ENCODE results near the gene DIP2B.

DIP2B gene

GRCh38 chr12:50505675-50506530, 1.1 kb downstream of the DIP2B start:
- Histone ChIP-seq H3K9ac (ENCODE audit: insufficient read length, low read depth) (peak overlapping the region; percentile 94), H3K4me1 (ENCODE audit: insufficient read depth, insufficient read length) (no peaks in the 10 kb centered on the region), H3K27me3 (ENCODE audit: insufficient read depth, insufficient read length) (peaks cover 2% of the 10 kb centered on the region), H3K4me3 (ENCODE audit: insufficient read length, low read depth) (peak overlapping the region; percentile 86), H3K36me3 (ENCODE audit: insufficient read depth, insufficient read length, low read length) (peaks cover 8% of the 10 kb centered on the region), H3K9me3 (ENCODE audit: insufficient read depth, low read length) (peaks cover under 1% of the 10 kb centered on the region; the same call in 1 of the 2 replicates)
- TF ChIP-seq YY1 (IDR thresholded peaks at IDR 0.05; ENCODE audit: insufficient read depth, insufficient read length): no peak
- no peak for TF ChIP-seq SUZ12 (IDR thresholded peaks at IDR 0.05; ENCODE audit: extremely low read depth, insufficient read depth, insufficient read length)
- TF ChIP-seq ZNF274 (IDR thresholded peaks at IDR 0.05; ENCODE audit: low read depth, low read length): no peak
- DNase-seq (ENCODE audit: low read depth, low spot score): no peak

DNA sequence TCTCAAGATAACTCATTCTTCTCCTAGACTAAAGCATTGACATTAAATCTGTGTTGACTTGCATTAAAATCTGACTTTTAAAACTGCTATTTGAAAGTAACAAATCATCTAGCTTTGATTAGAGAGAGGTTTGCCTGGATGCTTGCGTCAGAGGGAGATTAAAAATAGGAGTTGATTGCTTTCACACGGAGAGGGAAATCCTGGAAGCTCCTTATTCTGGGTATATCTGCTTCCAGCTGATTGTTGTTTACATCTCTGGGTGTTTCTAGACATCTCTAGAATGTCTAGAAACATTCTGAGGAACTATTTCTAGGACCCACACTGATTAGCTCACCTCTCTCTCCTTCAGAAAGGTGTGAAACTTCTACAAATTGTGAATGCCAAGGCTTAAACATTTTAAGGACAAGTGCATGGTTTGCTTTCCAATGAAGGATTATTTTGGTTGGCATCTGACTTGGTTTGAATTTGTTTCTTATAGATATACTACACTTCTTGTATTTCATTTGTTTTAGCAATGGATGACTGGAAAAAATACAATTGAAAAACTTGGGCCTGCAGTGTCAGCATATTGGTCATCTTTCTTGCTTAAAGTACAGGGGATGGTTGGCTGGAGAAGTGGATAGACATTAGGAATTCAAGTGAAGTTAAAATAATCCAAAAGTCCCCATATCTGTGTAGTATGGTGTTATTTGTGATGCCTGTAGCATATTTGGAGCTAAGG, 2.1 kb downstream of the DIP2B start:
- H3K27me3 ChIP-seq (ENCODE audit: insufficient read depth, insufficient read length): peaks cover 2% of the 10 kb centered on the region
- no peak for DNase-seq (ENCODE audit: low read depth, low spot score)
- H3K4me1 ChIP-seq (ENCODE audit: insufficient read depth, insufficient read length): no peaks in the 10 kb centered on the region
- H3K9me3 ChIP-seq (ENCODE audit: insufficient read depth, low read length): no peaks in the 10 kb centered on the region
- H3K9ac ChIP-seq (ENCODE audit: insufficient read length, low read depth): no peak overlapping the region
- TF ChIP-seq SUZ12 (IDR thresholded peaks at IDR 0.05; ENCODE audit: extremely low read depth, insufficient read depth, insufficient read length) (no peak), YY1 (IDR thresholded peaks at IDR 0.05; ENCODE audit: insufficient read depth, insufficient read length) (no peak), ZNF274 (IDR thresholded peaks at IDR 0.05; ENCODE audit: low read depth, low read length) (no peak)
- H3K36me3 ChIP-seq (ENCODE audit: insufficient read depth, insufficient read length, low read length): peaks cover 8% of the 10 kb centered on the region
- no peak overlapping the region for H3K4me3 ChIP-seq (ENCODE audit: insufficient read length, low read depth)

DNA sequence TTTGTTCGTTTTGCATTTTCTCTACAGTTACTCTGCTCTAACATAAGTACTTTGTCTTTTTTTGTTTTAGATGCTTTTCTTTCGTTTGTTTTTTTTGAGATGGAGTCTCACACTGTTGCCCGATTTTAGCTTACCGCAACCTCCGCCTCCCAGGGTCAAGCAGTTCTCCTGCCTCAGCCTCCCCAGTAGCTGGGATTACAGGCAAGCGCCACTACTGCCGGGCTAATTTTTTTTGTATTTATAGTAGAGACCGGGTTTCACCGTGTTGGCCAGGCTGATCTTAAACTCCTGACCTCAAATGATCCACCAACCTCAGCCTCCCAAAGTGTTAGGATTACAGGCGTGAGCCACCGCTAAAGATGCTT, 2.7 kb downstream of the DIP2B start:
- Histone ChIP-seq H3K27me3 (ENCODE audit: insufficient read depth, insufficient read length) (peaks cover 2% of the 10 kb centered on the region), H3K9ac (ENCODE audit: insufficient read length, low read depth) (no peak overlapping the region), H3K9me3 (ENCODE audit: insufficient read depth, low read length) (no peaks in the 10 kb centered on the region), H3K4me1 (ENCODE audit: insufficient read depth, insufficient read length) (no peaks in the 10 kb centered on the region), H3K4me3 (ENCODE audit: insufficient read length, low read depth) (no peak overlapping the region), H3K36me3 (ENCODE audit: insufficient read depth, insufficient read length, low read length) (peaks cover 8% of the 10 kb centered on the region)
- TF ChIP-seq YY1 (IDR thresholded peaks at IDR 0.05; ENCODE audit: insufficient read depth, insufficient read length) (no peak), ZNF274 (IDR thresholded peaks at IDR 0.05; ENCODE audit: low read depth, low read length) (no peak), SUZ12 (IDR thresholded peaks at IDR 0.05; ENCODE audit: extremely low read depth, insufficient read depth, insufficient read length) (no peak)
- DNase-seq (ENCODE audit: low read depth, low spot score): no peak

- H3K4me1 ChIP-seq (ENCODE audit: insufficient read depth, insufficient read length): no peaks in the 10 kb centered on the region
Measured at GRCh38 chr12:50507930-50508329, 3.1 kb downstream of the DIP2B start.

GRCh38 chr12:50508414-50508813, 3.6 kb downstream of the DIP2B start:
- Histone ChIP-seq H3K4me3 (ENCODE audit: insufficient read length, low read depth) (no peak overlapping the region), H3K4me1 (ENCODE audit: insufficient read depth, insufficient read length) (no peaks in the 10 kb centered on the region), H3K36me3 (ENCODE audit: insufficient read depth, insufficient read length, low read length) (peaks cover 8% of the 10 kb centered on the region), H3K9ac (ENCODE audit: insufficient read length, low read depth) (no peak overlapping the region), H3K9me3 (ENCODE audit: insufficient read depth, low read length) (no peaks in the 10 kb centered on the region), H3K27me3 (ENCODE audit: insufficient read depth, insufficient read length) (peaks cover 2% of the 10 kb centered on the region)
- TF ChIP-seq ZNF274 (IDR thresholded peaks at IDR 0.05; ENCODE audit: low read depth, low read length) (no peak), SUZ12 (IDR thresholded peaks at IDR 0.05; ENCODE audit: extremely low read depth, insufficient read depth, insufficient read length) (no peak), YY1 (IDR thresholded peaks at IDR 0.05; ENCODE audit: insufficient read depth, insufficient read length) (no peak)
- no peak for DNase-seq (ENCODE audit: low read depth, low spot score)

More at GRCh38 chr12:50507930-50508329, 3.1 kb downstream of the DIP2B start:
- Histone ChIP-seq H3K4me3 (ENCODE audit: insufficient read length, low read depth) (no peak overlapping the region), H3K9ac (ENCODE audit: insufficient read length, low read depth) (no peak overlapping the region), H3K9me3 (ENCODE audit: insufficient read depth, low read length) (no peaks in the 10 kb centered on the region), H3K36me3 (ENCODE audit: insufficient read depth, insufficient read length, low read length) (peaks cover 8% of the 10 kb centered on the region), H3K27me3 (ENCODE audit: insufficient read depth, insufficient read length) (peaks cover 2% of the 10 kb centered on the region)
- no peak for DNase-seq (ENCODE audit: low read depth, low spot score)
- TF ChIP-seq YY1 (IDR thresholded peaks at IDR 0.05; ENCODE audit: insufficient read depth, insufficient read length): no peak
- no peak for TF ChIP-seq SUZ12 (IDR thresholded peaks at IDR 0.05; ENCODE audit: extremely low read depth, insufficient read depth, insufficient read length)
- TF ChIP-seq ZNF274 (IDR thresholded peaks at IDR 0.05; ENCODE audit: low read depth, low read length): no peak

GRCh38 chr12:50508970-50509663, 4.3 kb downstream of the DIP2B start:
- Histone ChIP-seq H3K27me3 (ENCODE audit: insufficient read depth, insufficient read length) (peaks cover 2% of the 10 kb centered on the region), H3K9me3 (ENCODE audit: insufficient read depth, low read length) (no peaks in the 10 kb centered on the region), H3K4me1 (ENCODE audit: insufficient read depth, insufficient read length) (no peaks in the 10 kb centered on the region), H3K4me3 (ENCODE audit: insufficient read length, low read depth) (no peak overlapping the region), H3K36me3 (ENCODE audit: insufficient read depth, insufficient read length, low read length) (peaks cover 8% of the 10 kb centered on the region), H3K9ac (ENCODE audit: insufficient read length, low read depth) (no peak overlapping the region)
- DNase-seq (ENCODE audit: low read depth, low spot score): no peak
- TF ChIP-seq ZNF274 (IDR thresholded peaks at IDR 0.05; ENCODE audit: low read depth, low read length): no peak
- TF ChIP-seq SUZ12 (IDR thresholded peaks at IDR 0.05; ENCODE audit: extremely low read depth, insufficient read depth, insufficient read length): no peak
- TF ChIP-seq YY1 (IDR thresholded peaks at IDR 0.05; ENCODE audit: insufficient read depth, insufficient read length): no peak
